ENCODE measurements around the gene PDE9A. TPM values are rescaled to one million over a fixed set of nuclear protein-coding genes. Genes with fewer than 3 reads are reported as not detected.

PDE9A gene
- total RNA-seq, 2 experiments from 2014 or later, result 7.5 to 9.5 TPM

- H3K4me1 Mint-ChIP-seq, result no peaks in the 10 kb centered on the region
- H3K4me3 Mint-ChIP-seq, result no peak overlapping the region
- ATAC-seq (ENCODE audit: low read depth), result no peak
- H3K36me3 Mint-ChIP-seq, result peaks cover 1% of the 10 kb centered on the region
- DNase-seq, result no peak
- POLR2A ChIA-PET, result interaction anchor here (1.0 kb wide), 1 partner anchor 68 kb away, joined by 3 read pairs; no protein-coding TSS in a partner anchor
- no peak overlapping the region for H3K27ac Mint-ChIP-seq
- peaks cover 42% of the 10 kb centered on the region for H3K27me3 Mint-ChIP-seq
- H3K9me3 Mint-ChIP-seq, result peaks cover under 1% of the 10 kb centered on the region
Observed at GRCh38 chr21:42616941-42617340, 36.5 kb upstream of the PDE9A start.

- ATAC-seq (ENCODE audit: low read depth), result no peak
- H3K27ac Mint-ChIP-seq, result no peak overlapping the region
- peaks cover 1% of the 10 kb centered on the region for H3K36me3 Mint-ChIP-seq
- H3K4me3 Mint-ChIP-seq, result no peak overlapping the region
- POLR2A ChIA-PET, result no interaction called here
- H3K9me3 Mint-ChIP-seq, result no peaks in the 10 kb centered on the region
- DNase-seq, result no peak
- H3K27me3 Mint-ChIP-seq, result peaks cover 45% of the 10 kb centered on the region
- H3K4me1 Mint-ChIP-seq, result no peaks in the 10 kb centered on the region
Observed at GRCh38 chr21:42617486-42617885, 35.9 kb upstream of the PDE9A start.

- POLR2A ChIA-PET, result no interaction called here
- H3K36me3 Mint-ChIP-seq, result no peaks in the 10 kb centered on the region
- no peaks in the 10 kb centered on the region for H3K9me3 Mint-ChIP-seq
- peaks cover 43% of the 10 kb centered on the region for H3K27me3 Mint-ChIP-seq
- ATAC-seq (ENCODE audit: low read depth), result no peak
- no peak overlapping the region for H3K4me3 Mint-ChIP-seq
- H3K27ac Mint-ChIP-seq, result no peak overlapping the region
- DNase-seq, result no peak
- no peaks in the 10 kb centered on the region for H3K4me1 Mint-ChIP-seq
Observed at GRCh38 chr21:42618707-42619102, 34.7 kb upstream of the PDE9A start.

GRCh38 chr21:42619166-42619565 is 34.3 kb upstream of the PDE9A start:
- Mint-ChIP-seq H3K27ac (no peak overlapping the region), H3K4me1 (no peaks in the 10 kb centered on the region), H3K27me3 (peaks cover 44% of the 10 kb centered on the region), H3K36me3 (no peaks in the 10 kb centered on the region), H3K9me3 (no peaks in the 10 kb centered on the region), H3K4me3 (no peak overlapping the region)
- DNase-seq (no peak), ATAC-seq (ENCODE audit: low read depth) (no peak)
- POLR2A ChIA-PET, result no interaction called here

- no peak for ATAC-seq (ENCODE audit: low read depth)
- Mint-ChIP-seq H3K9me3 (no peaks in the 10 kb centered on the region), H3K27me3 (peaks cover 44% of the 10 kb centered on the region), H3K4me1 (no peaks in the 10 kb centered on the region), H3K36me3 (no peaks in the 10 kb centered on the region), H3K27ac (no peak overlapping the region), H3K4me3 (no peak overlapping the region)
- POLR2A ChIA-PET, result interaction anchor here (0.9 kb wide), 1 partner anchor 157 kb away, joined by 3 read pairs; no protein-coding TSS in a partner anchor
- no peak for DNase-seq
Observed at GRCh38 chr21:42619841-42620240, 33.6 kb upstream of the PDE9A start.

- DNase-seq (no peak), ATAC-seq (ENCODE audit: low read depth) (no peak)
- Mint-ChIP-seq H3K27me3 (peaks cover 51% of the 10 kb centered on the region), H3K4me3 (no peak overlapping the region), H3K4me1 (no peaks in the 10 kb centered on the region), H3K27ac (no peak overlapping the region), H3K9me3 (no peaks in the 10 kb centered on the region), H3K36me3 (no peaks in the 10 kb centered on the region)
- POLR2A ChIA-PET, result no interaction called here
Observed at GRCh38 chr21:42621166-42621818, 32.1 kb upstream of the PDE9A start.

- Mint-ChIP-seq H3K4me3 (no peak overlapping the region), H3K36me3 (no peaks in the 10 kb centered on the region), H3K4me1 (no peaks in the 10 kb centered on the region), H3K27ac (no peak overlapping the region), H3K27me3 (peaks cover 56% of the 10 kb centered on the region), H3K9me3 (no peaks in the 10 kb centered on the region)
- POLR2A ChIA-PET, result no interaction called here
- ATAC-seq (ENCODE audit: low read depth) (no peak), DNase-seq (no peak)
Observed at GRCh38 chr21:42621819-42622177, 31.6 kb upstream of the PDE9A start.

GRCh38 chr21:42622284-42622683 is 31.1 kb upstream of the PDE9A start:
- Mint-ChIP-seq H3K4me3 (no peak overlapping the region), H3K4me1 (no peaks in the 10 kb centered on the region), H3K9me3 (no peaks in the 10 kb centered on the region), H3K27ac (no peak overlapping the region), H3K27me3 (peaks cover 61% of the 10 kb centered on the region), H3K36me3 (no peaks in the 10 kb centered on the region)
- no peak for DNase-seq
- POLR2A ChIA-PET, result no interaction called here
- no peak for ATAC-seq (ENCODE audit: low read depth)

GRCh38 chr21:42623694-42624093 is 29.7 kb upstream of the PDE9A start:
- Mint-ChIP-seq H3K36me3 (no peaks in the 10 kb centered on the region), H3K4me1 (no peaks in the 10 kb centered on the region), H3K27ac (no peak overlapping the region), H3K9me3 (no peaks in the 10 kb centered on the region), H3K4me3 (no peak overlapping the region), H3K27me3 (peaks cover 55% of the 10 kb centered on the region)
- ATAC-seq (ENCODE audit: low read depth), result no peak
- POLR2A ChIA-PET, result no interaction called here
- no peak for DNase-seq

GRCh38 chr21:42624095-42624790 is 29.2 kb upstream of the PDE9A start:
- Mint-ChIP-seq H3K36me3 (no peaks in the 10 kb centered on the region), H3K4me3 (no peak overlapping the region), H3K9me3 (no peaks in the 10 kb centered on the region), H3K4me1 (no peaks in the 10 kb centered on the region), H3K27ac (no peak overlapping the region), H3K27me3 (peaks cover 50% of the 10 kb centered on the region)
- DNase-seq (no peak), ATAC-seq (ENCODE audit: low read depth) (no peak)
- POLR2A ChIA-PET, result interaction anchor here (0.5 kb wide), 1 partner anchor 395 kb away, joined by 4 read pairs; no protein-coding TSS in a partner anchor

- no peaks in the 10 kb centered on the region for H3K9me3 Mint-ChIP-seq
- POLR2A ChIA-PET, result interaction anchor here (0.5 kb wide), 1 partner anchor 395 kb away, joined by 4 read pairs; no protein-coding TSS in a partner anchor
- peaks cover 44% of the 10 kb centered on the region for H3K27me3 Mint-ChIP-seq
- no peaks in the 10 kb centered on the region for H3K4me1 Mint-ChIP-seq
- ATAC-seq (ENCODE audit: low read depth) (no peak), DNase-seq (no peak)
- H3K36me3 Mint-ChIP-seq, result no peaks in the 10 kb centered on the region
- no peak overlapping the region for H3K27ac Mint-ChIP-seq
- H3K4me3 Mint-ChIP-seq, result no peak overlapping the region
Observed at GRCh38 chr21:42624936-42625335, 28.5 kb upstream of the PDE9A start.

- no peak for DNase-seq
- H3K9me3 Mint-ChIP-seq, result no peaks in the 10 kb centered on the region
- no peaks in the 10 kb centered on the region for H3K36me3 Mint-ChIP-seq
- peaks cover 34% of the 10 kb centered on the region for H3K27me3 Mint-ChIP-seq
- no peak overlapping the region for H3K27ac Mint-ChIP-seq
- no peak overlapping the region for H3K4me3 Mint-ChIP-seq
- H3K4me1 Mint-ChIP-seq, result peaks cover 3% of the 10 kb centered on the region
- ATAC-seq (ENCODE audit: low read depth), result no peak
- POLR2A ChIA-PET, result no interaction called here
Observed at GRCh38 chr21:42626171-42626570, 27.2 kb upstream of the PDE9A start.

GRCh38 chr21:42627527-42628289 is 25.7 kb upstream of the PDE9A start:
- H3K27ac Mint-ChIP-seq, result no peak overlapping the region
- DNase-seq, result no peak
- ATAC-seq (ENCODE audit: low read depth), result no peak
- peaks cover 26% of the 10 kb centered on the region for H3K27me3 Mint-ChIP-seq
- H3K9me3 Mint-ChIP-seq, result no peaks in the 10 kb centered on the region
- no peaks in the 10 kb centered on the region for H3K36me3 Mint-ChIP-seq
- POLR2A ChIA-PET, result no interaction called here
- no peak overlapping the region for H3K4me3 Mint-ChIP-seq
- peaks cover 4% of the 10 kb centered on the region for H3K4me1 Mint-ChIP-seq
